NB4 (cell line): ENCODE measurements around the gene SHKBP1.

ENCODE experiments used
- MYC ChIP-seq: IDR thresholded peaks from 2 replicates; pipeline ENCODE4 v1.6.1; 2011; ENCODE audit warnings: low read depth, low read length
- POLR2A ChIP-seq: IDR thresholded peaks from 2 replicates; pipeline ENCODE4 v1.6.1; 2011; ENCODE audit warnings: mild to moderate bottlenecking; ENCODE audit not compliant: insufficient read length; ENCODE audit errors: extremely low read depth
- TF ChIP-seq, protein P1 (sequence below): IDR thresholded peaks from one replicate; pipeline ENCODE4 v1.5.1; 2012; ENCODE audit warnings: low read depth, low read length
- TF ChIP-seq, protein P2 (sequence below): IDR thresholded peaks from 2 replicates; pipeline ENCODE4 v1.6.1; 2011; ENCODE audit warnings: low read depth, low read length

DNA sequence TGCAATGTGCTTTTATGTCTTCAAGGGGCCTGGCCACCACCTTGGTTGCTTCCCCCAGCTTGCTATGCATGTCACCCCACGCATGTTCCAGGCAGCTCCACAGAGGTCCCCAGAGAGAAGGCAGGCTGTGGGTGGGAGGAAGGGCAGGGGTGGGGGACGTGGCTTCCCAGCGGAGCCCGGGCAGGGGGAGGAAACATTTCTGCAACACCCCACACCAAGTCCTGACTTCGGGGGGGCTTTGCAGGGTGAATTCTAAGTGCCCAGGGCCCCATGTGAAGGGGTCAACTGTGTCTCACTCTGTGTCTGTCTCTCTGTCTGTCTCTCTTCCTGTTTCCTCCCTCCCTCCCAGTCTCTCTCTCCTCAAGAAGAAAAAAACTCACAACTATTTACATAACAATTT lies 64.1 kb downstream of the SHKBP1 start:
- TF ChIP-seq, protein P1, sequence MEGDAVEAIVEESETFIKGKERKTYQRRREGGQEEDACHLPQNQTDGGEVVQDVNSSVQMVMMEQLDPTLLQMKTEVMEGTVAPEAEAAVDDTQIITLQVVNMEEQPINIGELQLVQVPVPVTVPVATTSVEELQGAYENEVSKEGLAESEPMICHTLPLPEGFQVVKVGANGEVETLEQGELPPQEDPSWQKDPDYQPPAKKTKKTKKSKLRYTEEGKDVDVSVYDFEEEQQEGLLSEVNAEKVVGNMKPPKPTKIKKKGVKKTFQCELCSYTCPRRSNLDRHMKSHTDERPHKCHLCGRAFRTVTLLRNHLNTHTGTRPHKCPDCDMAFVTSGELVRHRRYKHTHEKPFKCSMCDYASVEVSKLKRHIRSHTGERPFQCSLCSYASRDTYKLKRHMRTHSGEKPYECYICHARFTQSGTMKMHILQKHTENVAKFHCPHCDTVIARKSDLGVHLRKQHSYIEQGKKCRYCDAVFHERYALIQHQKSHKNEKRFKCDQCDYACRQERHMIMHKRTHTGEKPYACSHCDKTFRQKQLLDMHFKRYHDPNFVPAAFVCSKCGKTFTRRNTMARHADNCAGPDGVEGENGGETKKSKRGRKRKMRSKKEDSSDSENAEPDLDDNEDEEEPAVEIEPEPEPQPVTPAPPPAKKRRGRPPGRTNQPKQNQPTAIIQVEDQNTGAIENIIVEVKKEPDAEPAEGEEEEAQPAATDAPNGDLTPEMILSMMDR, result no peak
- TF ChIP-seq POLR2A (no peak), MYC (no peak)
- TF ChIP-seq, protein P2, sequence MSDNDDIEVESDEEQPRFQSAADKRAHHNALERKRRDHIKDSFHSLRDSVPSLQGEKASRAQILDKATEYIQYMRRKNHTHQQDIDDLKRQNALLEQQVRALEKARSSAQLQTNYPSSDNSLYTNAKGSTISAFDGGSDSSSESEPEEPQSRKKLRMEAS, result no peak
